ENCODE measurements around the gene DAZ1. TPM values are rescaled to one million over a fixed set of nuclear protein-coding genes. Genes with fewer than 3 reads are reported as not detected.
"Not testable (repeated sequence)": the region's sequence is repeated elsewhere in the genome, so short reads cannot be mapped to it uniquely, and the experiment has no call there.

The DAZ1 gene, protein sequence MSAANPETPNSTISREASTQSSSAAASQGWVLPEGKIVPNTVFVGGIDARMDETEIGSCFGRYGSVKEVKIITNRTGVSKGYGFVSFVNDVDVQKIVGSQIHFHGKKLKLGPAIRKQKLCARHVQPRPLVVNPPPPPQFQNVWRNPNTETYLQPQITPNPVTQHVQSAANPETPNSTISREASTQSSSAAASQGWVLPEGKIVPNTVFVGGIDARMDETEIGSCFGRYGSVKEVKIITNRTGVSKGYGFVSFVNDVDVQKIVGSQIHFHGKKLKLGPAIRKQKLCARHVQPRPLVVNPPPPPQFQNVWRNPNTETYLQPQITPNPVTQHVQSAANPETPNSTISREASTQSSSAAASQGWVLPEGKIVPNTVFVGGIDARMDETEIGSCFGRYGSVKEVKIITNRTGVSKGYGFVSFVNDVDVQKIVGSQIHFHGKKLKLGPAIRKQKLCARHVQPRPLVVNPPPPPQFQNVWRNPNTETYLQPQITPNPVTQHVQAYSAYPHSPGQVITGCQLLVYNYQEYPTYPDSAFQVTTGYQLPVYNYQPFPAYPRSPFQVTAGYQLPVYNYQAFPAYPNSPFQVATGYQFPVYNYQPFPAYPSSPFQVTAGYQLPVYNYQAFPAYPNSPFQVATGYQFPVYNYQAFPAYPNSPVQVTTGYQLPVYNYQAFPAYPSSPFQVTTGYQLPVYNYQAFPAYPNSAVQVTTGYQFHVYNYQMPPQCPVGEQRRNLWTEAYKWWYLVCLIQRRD
- total RNA-seq (2014; rRNA removed): not detected in 2 replicates
- not detected for Bru-seq, nascent RNA
- not detected for BruChase-seq, experiment 1, labeled RNA remaining after a 6-hour chase
- not detected for BruChase-seq, experiment 2, labeled RNA remaining after a 2-hour chase
- long read RNA-seq: 0 reads

DNA sequence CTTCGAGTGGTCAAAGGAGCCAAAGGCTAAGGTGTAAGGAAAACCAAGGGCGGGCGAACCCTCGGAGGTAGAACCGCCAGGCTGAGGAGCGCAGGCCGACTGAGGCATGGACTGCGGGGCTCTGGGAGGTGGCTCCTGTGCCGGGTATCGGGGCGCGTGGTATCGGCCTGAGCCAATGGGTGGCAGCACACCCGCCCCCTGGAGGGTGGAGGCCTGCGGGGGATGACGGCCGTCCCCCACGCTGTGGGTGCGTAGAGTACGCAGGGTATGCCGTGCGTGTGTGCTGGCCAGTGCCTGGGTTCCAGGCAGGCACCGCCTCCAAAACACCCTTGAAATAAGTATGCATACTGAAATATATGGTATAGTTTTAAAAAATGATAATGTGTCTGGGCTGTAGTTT, at the start of gene DAZ1:
TSS of gene DAZ1 (minus strand) at position 101 of the 400 bp plus-strand sequence. CDS start 208 bp downstream, outside the sequence.
- H3K36me3 ChIP-seq (ENCODE audit: low read depth, low read length); H3K27ac ChIP-seq (ENCODE audit: low read length); H3K4me1 ChIP-seq (ENCODE audit: insufficient read depth, low read length); ATAC-seq; DNase-seq; H3K9ac ChIP-seq (ENCODE audit: low read length); intact Hi-C loops (cut with micrococcal nuclease); H2AFZ ChIP-seq (ENCODE audit: low read length); BruUV-seq (replicated peaks); H3K4me3 ChIP-seq (ENCODE audit: low read length); H3K79me2 ChIP-seq (ENCODE audit: low read length); H3K4me2 ChIP-seq (ENCODE audit: low read length); POLR2A ChIA-PET (ENCODE audit: unreplicated experiment); H3K9me3 ChIP-seq (ENCODE audit: low read length); H3F3A ChIP-seq (ENCODE audit: low read length, unreplicated experiment); H4K20me1 ChIP-seq (ENCODE audit: low read length); H3K9me2 ChIP-seq (replicated peaks; ENCODE audit: low read length); H3K27me3 ChIP-seq (ENCODE audit: low read length); CTCF ChIA-PET: not testable (repeated sequence)

DNA sequence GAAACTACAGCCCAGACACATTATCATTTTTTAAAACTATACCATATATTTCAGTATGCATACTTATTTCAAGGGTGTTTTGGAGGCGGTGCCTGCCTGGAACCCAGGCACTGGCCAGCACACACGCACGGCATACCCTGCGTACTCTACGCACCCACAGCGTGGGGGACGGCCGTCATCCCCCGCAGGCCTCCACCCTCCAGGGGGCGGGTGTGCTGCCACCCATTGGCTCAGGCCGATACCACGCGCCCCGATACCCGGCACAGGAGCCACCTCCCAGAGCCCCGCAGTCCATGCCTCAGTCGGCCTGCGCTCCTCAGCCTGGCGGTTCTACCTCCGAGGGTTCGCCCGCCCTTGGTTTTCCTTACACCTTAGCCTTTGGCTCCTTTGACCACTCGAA, 20.4 kb upstream of the DAZ1 start, which contains the start of gene DAZ2:
TSS of gene DAZ2 (plus strand) at position 301 of the 400 bp plus-strand sequence. CDS start 208 bp downstream, outside the sequence.
- H3F3A ChIP-seq (ENCODE audit: low read length, unreplicated experiment); H3K9ac ChIP-seq (ENCODE audit: low read length); BruUV-seq (replicated peaks); H3K27me3 ChIP-seq (ENCODE audit: low read length); H4K20me1 ChIP-seq (ENCODE audit: low read length); H3K9me3 ChIP-seq (ENCODE audit: low read length); ATAC-seq; H3K4me1 ChIP-seq (ENCODE audit: insufficient read depth, low read length); DNase-seq; H3K79me2 ChIP-seq (ENCODE audit: low read length); H2AFZ ChIP-seq (ENCODE audit: low read length); H3K9me2 ChIP-seq (replicated peaks; ENCODE audit: low read length); intact Hi-C loops (cut with micrococcal nuclease); CTCF ChIA-PET; H3K4me2 ChIP-seq (ENCODE audit: low read length); H3K4me3 ChIP-seq (ENCODE audit: low read length); H3K27ac ChIP-seq (ENCODE audit: low read length); H3K36me3 ChIP-seq (ENCODE audit: low read depth, low read length); POLR2A ChIA-PET (ENCODE audit: unreplicated experiment): not testable (repeated sequence)

DNA sequence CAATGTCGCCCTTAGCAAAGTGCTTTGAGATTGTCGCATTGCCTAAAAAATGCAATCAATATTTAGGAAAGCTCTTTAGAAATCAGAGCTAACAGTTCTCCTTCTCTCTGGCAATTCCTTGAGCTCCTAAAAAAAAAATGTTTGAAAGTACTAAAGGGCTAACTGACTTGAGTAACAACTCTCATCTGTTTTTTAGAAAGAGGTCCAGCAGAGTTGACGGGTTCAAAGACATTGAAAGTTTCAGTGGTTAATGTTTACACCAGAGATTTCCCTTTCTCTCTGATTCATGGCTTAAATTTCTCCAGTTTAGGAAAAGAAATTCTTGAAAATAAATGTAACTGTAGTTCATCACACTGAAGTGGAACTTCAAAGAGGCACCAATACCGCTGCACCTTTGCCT, 11.9 kb upstream of the DAZ1 start:
- H3K4me2 ChIP-seq (ENCODE audit: low read length); H3K9ac ChIP-seq (ENCODE audit: low read length); CTCF ChIA-PET; H3K4me3 ChIP-seq (ENCODE audit: low read length); H3F3A ChIP-seq (ENCODE audit: low read length, unreplicated experiment); H3K79me2 ChIP-seq (ENCODE audit: low read length); H3K4me1 ChIP-seq (ENCODE audit: insufficient read depth, low read length); H4K20me1 ChIP-seq (ENCODE audit: low read length); intact Hi-C loops (cut with micrococcal nuclease); ATAC-seq; H3K9me2 ChIP-seq (replicated peaks; ENCODE audit: low read length); BruUV-seq (replicated peaks); H3K27me3 ChIP-seq (ENCODE audit: low read length); H3K27ac ChIP-seq (ENCODE audit: low read length); POLR2A ChIA-PET (ENCODE audit: unreplicated experiment); H3K36me3 ChIP-seq (ENCODE audit: low read depth, low read length); H3K9me3 ChIP-seq (ENCODE audit: low read length); DNase-seq; H2AFZ ChIP-seq (ENCODE audit: low read length): not testable (repeated sequence)

DNA sequence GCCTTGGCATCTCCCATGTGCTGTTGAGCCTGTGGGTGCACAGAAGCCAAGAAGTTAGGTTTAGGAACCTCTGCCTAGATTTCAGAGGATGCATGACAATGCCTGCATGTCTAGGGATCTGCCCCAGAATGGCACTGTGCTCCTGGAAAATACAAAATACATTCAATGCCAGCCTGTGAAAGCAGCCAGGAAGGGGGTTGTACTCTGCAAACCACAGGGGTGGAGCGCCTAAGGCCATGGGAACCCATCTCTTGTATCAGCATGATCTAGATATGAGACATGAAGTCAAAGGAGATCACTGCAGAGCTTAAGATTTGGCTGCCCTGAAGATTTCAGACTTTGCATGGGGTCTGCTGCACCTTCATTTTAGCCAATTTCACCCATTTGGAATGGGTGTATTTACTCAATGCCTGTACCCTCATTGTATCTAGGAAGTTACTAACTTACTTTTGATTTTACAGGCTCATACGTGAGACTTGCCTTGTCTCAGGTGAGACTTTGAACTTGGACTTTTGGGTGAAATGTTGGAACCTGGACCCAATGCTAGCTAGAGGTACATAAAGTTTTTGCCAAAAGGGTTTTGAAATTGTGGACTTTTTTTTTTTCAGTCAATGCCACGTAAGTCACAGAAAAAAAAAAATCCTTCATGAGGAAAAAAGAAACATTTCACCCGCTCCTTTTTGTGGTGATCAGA, 11.1 kb upstream of the DAZ1 start:
- H3K79me2 ChIP-seq (ENCODE audit: low read length); ATAC-seq; CTCF ChIA-PET; BruUV-seq (replicated peaks); intact Hi-C loops (cut with micrococcal nuclease); H3K4me3 ChIP-seq (ENCODE audit: low read length); H3K9me2 ChIP-seq (replicated peaks; ENCODE audit: low read length); H3K4me2 ChIP-seq (ENCODE audit: low read length); H3K9me3 ChIP-seq (ENCODE audit: low read length); H3K9ac ChIP-seq (ENCODE audit: low read length); H2AFZ ChIP-seq (ENCODE audit: low read length); POLR2A ChIA-PET (ENCODE audit: unreplicated experiment); H3K4me1 ChIP-seq (ENCODE audit: insufficient read depth, low read length); H3K36me3 ChIP-seq (ENCODE audit: low read depth, low read length); H3F3A ChIP-seq (ENCODE audit: low read length, unreplicated experiment); H3K27me3 ChIP-seq (ENCODE audit: low read length); DNase-seq; H4K20me1 ChIP-seq (ENCODE audit: low read length); H3K27ac ChIP-seq (ENCODE audit: low read length): not testable (repeated sequence)

DNA sequence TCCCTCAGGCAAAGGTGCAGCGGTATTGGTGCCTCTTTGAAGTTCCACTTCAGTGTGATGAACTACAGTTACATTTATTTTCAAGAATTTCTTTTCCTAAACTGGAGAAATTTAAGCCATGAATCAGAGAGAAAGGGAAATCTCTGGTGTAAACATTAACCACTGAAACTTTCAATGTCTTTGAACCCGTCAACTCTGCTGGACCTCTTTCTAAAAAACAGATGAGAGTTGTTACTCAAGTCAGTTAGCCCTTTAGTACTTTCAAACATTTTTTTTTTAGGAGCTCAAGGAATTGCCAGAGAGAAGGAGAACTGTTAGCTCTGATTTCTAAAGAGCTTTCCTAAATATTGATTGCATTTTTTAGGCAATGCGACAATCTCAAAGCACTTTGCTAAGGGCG, 8.6 kb upstream of the DAZ1 start:
- DNase-seq; ATAC-seq; BruUV-seq (replicated peaks); H3K36me3 ChIP-seq (ENCODE audit: low read depth, low read length); intact Hi-C loops (cut with micrococcal nuclease); CTCF ChIA-PET; H3K9me3 ChIP-seq (ENCODE audit: low read length); H3F3A ChIP-seq (ENCODE audit: low read length, unreplicated experiment); H3K27me3 ChIP-seq (ENCODE audit: low read length); H2AFZ ChIP-seq (ENCODE audit: low read length); POLR2A ChIA-PET (ENCODE audit: unreplicated experiment); H3K9me2 ChIP-seq (replicated peaks; ENCODE audit: low read length); H3K9ac ChIP-seq (ENCODE audit: low read length); H4K20me1 ChIP-seq (ENCODE audit: low read length); H3K4me1 ChIP-seq (ENCODE audit: insufficient read depth, low read length); H3K27ac ChIP-seq (ENCODE audit: low read length); H3K4me2 ChIP-seq (ENCODE audit: low read length); H3K4me3 ChIP-seq (ENCODE audit: low read length); H3K79me2 ChIP-seq (ENCODE audit: low read length): not testable (repeated sequence)
